HCT116 (cell line): ENCODE measurements around the gene CFAP57. TPM values are rescaled to one million over a fixed set of nuclear protein-coding genes. Genes with fewer than 3 reads are reported as not detected.

Experiments
- ATAC-seq: fragments of 200-7000 bp; cut with Tn5 transposase; 2 replicates; pipeline ENCODE4 v1.9.1; 2020; ENCODE audit warnings: mild to moderate bottlenecking, moderate library complexity
- BruUV-seq: library from RNA; stranded (reverse); fragments of 400-500 nt; replicated peaks from 2 replicates; lab custom pipeline; 2021; lab: Mats Ljungman, UMichigan
- CTCF ChIA-PET: fragments of 300-600 bp; sonication (Branson Sonifier 250); formaldehyde crosslinking; loops from one replicate; lab custom pipeline; 2021; ENCODE audit warnings: antibody characterized with exemption; lab: Charles Lee
- POLR2A ChIA-PET: fragments of 300-600, 350-600 bp; sonication (Branson Sonifier 250); formaldehyde crosslinking; loops from one replicate; lab custom pipeline; 2021; ENCODE audit warnings: antibody characterized with exemption; lab: Charles Lee
- RAD21 ChIA-PET, 2 experiments: fragments of 300-600 bp; sonication (Branson Sonifier 250); formaldehyde crosslinking; loops; one replicate each; lab custom pipeline; 2023; ENCODE audit warnings: low total read pairs in 2 of 2; ENCODE audit not compliant: uncharacterized antibody in 2 of 2, unreplicated experiment in 2 of 2, low non-redundant PET in 1 of 2; lab: Charles Lee
- DNase-seq: peaks from one replicate; pipeline ENCODE4 v3.0.0-alpha.2; 2010; ENCODE audit warnings: low read depth, low spot score
- H2AFZ ChIP-seq: fragments of 200-600 bp; shearing (Covaris generic), sonication (generic); 2 replicates; pipeline ENCODE4 v1.6.1; 2017; ENCODE audit warnings: low read depth, mixed run types, mixed read lengths, antibody characterized with exemption, low read length; ENCODE audit not compliant: poor library complexity, severe bottlenecking
- H3K27ac ChIP-seq: 2 replicates; pipeline ENCODE4 v1.5.1; 2012; ENCODE audit warnings: low read depth, low read length
- H3K27me3 ChIP-seq: fragments of 200-600 bp; sonication (generic); 2 replicates; pipeline ENCODE4 v1.6.1; 2016; ENCODE audit warnings: mixed run types, low read length, mixed read lengths; ENCODE audit not compliant: insufficient read depth
- H3K36me3 ChIP-seq, 2 experiments: fragments of 200-500 bp in 1 of 2; fragments of 200-600 bp in 1 of 2; sonication (Bioruptor generic) in 1 of 2; sonication (generic) in 1 of 2; 2 replicates each; pipeline versions ENCODE4 v1.5.1 to v1.6.1; 2014 to 2016; ENCODE audit warnings: low read length in 2 of 2, inconsistent platforms in 1 of 2, mixed read lengths in 1 of 2, mixed run types in 1 of 2; ENCODE audit not compliant: insufficient read depth in 2 of 2, control insufficient read depth in 1 of 2
- H3K4me1 ChIP-seq, 2 experiments: fragments of 200-600 bp in 1 of 2; sonication (generic) in 1 of 2; 2 replicates each; pipeline versions ENCODE4 v1.5.1 to v1.6.1; 2012 to 2017; ENCODE audit warnings: low read length in 2 of 2, inconsistent platforms in 1 of 2, mild to moderate bottlenecking in 1 of 2, mixed read lengths in 1 of 2, mixed run types in 1 of 2, moderate library complexity in 1 of 2; ENCODE audit not compliant: insufficient read depth in 2 of 2, control insufficient read depth in 1 of 2
- H3K4me2 ChIP-seq: fragments of 200-600 bp; sonication (generic); 2 replicates; pipeline ENCODE4 v1.6.1; 2017; ENCODE audit warnings: mixed run types, low read length, mixed read lengths
- H3K4me3 ChIP-seq, 2 experiments: fragments of 200-600 bp in 1 of 2; sonication (generic) in 1 of 2; replicated peaks in 1 of 2; 2 replicates each; pipeline ENCODE4 v1.5.1; 2011 to 2016; ENCODE audit warnings: low read length in 2 of 2, control low read depth in 1 of 2, low read depth in 1 of 2, mild to moderate bottlenecking in 1 of 2, mixed read lengths in 1 of 2, mixed run types in 1 of 2
- H3K79me2 ChIP-seq: fragments of 200-600 bp; sonication (generic); 2 replicates; pipeline ENCODE4 v1.6.1; 2017; ENCODE audit warnings: mild to moderate bottlenecking, mixed run types, low read length, moderate library complexity, mixed read lengths; ENCODE audit not compliant: insufficient read depth
- H3K9ac ChIP-seq: fragments of 200-600 bp; sonication (generic); 2 replicates; pipeline ENCODE4 v1.6.1; 2016; ENCODE audit warnings: low read length, mixed read lengths
- H3K9me2 ChIP-seq: fragments of 200-600 bp; sonication (generic), shearing (Covaris generic); 2 replicates; pipeline ENCODE4 v1.6.1; 2017; ENCODE audit warnings: mixed run types, mild to moderate bottlenecking, moderate library complexity; ENCODE audit not compliant: insufficient read depth
- H3K9me3 ChIP-seq, 2 experiments: fragments of 200-500 bp in 1 of 2; fragments of 200-600 bp in 1 of 2; sonication (Bioruptor generic) in 1 of 2; sonication (generic) in 1 of 2; 2 replicates each; pipeline ENCODE4 v1.6.1; 2014 to 2017; ENCODE audit warnings: low read length in 2 of 2, mixed read lengths in 2 of 2, inconsistent platforms in 1 of 2, low read depth in 1 of 2, mild to moderate bottlenecking in 1 of 2, mixed run types in 1 of 2, moderate library complexity in 1 of 2; ENCODE audit not compliant: control insufficient read depth in 1 of 2, insufficient read depth in 1 of 2
- H4K20me1 ChIP-seq: fragments of 200-600 bp; sonication (generic), shearing (Covaris generic); 2 replicates; pipeline ENCODE4 v1.6.1; 2017; ENCODE audit warnings: mixed run types, mild to moderate bottlenecking, moderate library complexity; ENCODE audit not compliant: insufficient read depth
- CBX3 ChIP-seq: IDR thresholded peaks from 2 replicates; pipeline ENCODE4 v1.6.1; 2012; ENCODE audit warnings: low read depth
- CEBPB ChIP-seq: IDR thresholded peaks from 2 replicates; pipeline ENCODE4 v1.6.1; 2012; ENCODE audit warnings: low read depth
- EGR1 ChIP-seq: IDR thresholded peaks from 2 replicates; pipeline ENCODE4 v1.6.1; 2012; ENCODE audit warnings: low read depth
- ELF1 ChIP-seq: IDR thresholded peaks from 2 replicates; pipeline ENCODE4 v1.6.1; 2012; ENCODE audit warnings: low read depth, borderline replicate concordance
- EZH2phosphoT487 ChIP-seq: fragments of 200-600 bp; IDR thresholded peaks from 2 replicates; pipeline ENCODE4 v1.6.1; 2018; ENCODE audit warnings: antibody characterized with exemption, borderline replicate concordance
- FOSL1 ChIP-seq: IDR thresholded peaks from 2 replicates; pipeline ENCODE4 v1.6.1; 2012; ENCODE audit warnings: low read depth
- JUND ChIP-seq: IDR thresholded peaks from 2 replicates; pipeline ENCODE4 v1.6.1; 2012
- MAX ChIP-seq: IDR thresholded peaks from 2 replicates; pipeline ENCODE4 v1.6.1; 2012
- POLR2A ChIP-seq: IDR thresholded peaks from 2 replicates; pipeline ENCODE4 v1.7.0; 2011; ENCODE audit warnings: borderline replicate concordance; ENCODE audit not compliant: insufficient read depth, insufficient read length; ENCODE audit errors: extremely low read depth
- RAD21 ChIP-seq: IDR thresholded peaks from 2 replicates; pipeline ENCODE4 v1.6.1; 2012; ENCODE audit warnings: low read depth, mild to moderate bottlenecking
- SP1 ChIP-seq: IDR thresholded peaks from 2 replicates; pipeline ENCODE4 v1.6.1; 2012; ENCODE audit warnings: low read depth
- SRF ChIP-seq: IDR thresholded peaks from 2 replicates; pipeline ENCODE4 v1.6.1; 2012; ENCODE audit warnings: low read depth
- TCF7L2 ChIP-seq: IDR thresholded peaks from 2 replicates; pipeline ENCODE4 v1.7.0; 2011; ENCODE audit warnings: borderline replicate concordance, inconsistent platforms; ENCODE audit not compliant: insufficient read depth, insufficient read length; ENCODE audit errors: extremely low read depth
- YY1 ChIP-seq: IDR thresholded peaks from 2 replicates; pipeline ENCODE4 v1.6.1; 2011; ENCODE audit warnings: low read length, low read depth, moderate library complexity, mild to moderate bottlenecking; ENCODE audit not compliant: insufficient replicate concordance; ENCODE audit errors: extremely low read depth
- ZBTB33 ChIP-seq: IDR thresholded peaks from 2 replicates; pipeline ENCODE4 v1.6.1; 2011; ENCODE audit warnings: mild to moderate bottlenecking, low read length, moderate library complexity; ENCODE audit not compliant: insufficient replicate concordance; ENCODE audit errors: extremely low read depth
- ZFX ChIP-seq: fragments of 450-650 bp; IDR thresholded peaks from 2 replicates; pipeline ENCODE4 v1.6.1; 2017
- ZNF274 ChIP-seq: fragments of 200-500 bp; sonication (Bioruptor generic); IDR thresholded peaks from 2 replicates; pipeline ENCODE4 v1.6.1; 2014; ENCODE audit warnings: mild to moderate bottlenecking, low read depth, low read length, inconsistent platforms
- intact Hi-C: fragments of 100-400 bp; cut with micrococcal nuclease; formaldehyde crosslinking; loops from 2 replicates; pipeline ENCODE4 v1.10.0; 2022
- total RNA-seq: library from RNA; stranded (reverse); gene quantifications from one replicate; pipeline ENCODE4 v1.2.1, GENCODE V29; 2021; ENCODE audit not compliant: unreplicated experiment
- TF ChIP-seq, protein P1 (sequence below), 3 experiments: fragments of 200-600 bp in 1 of 3; sonication (generic) in 1 of 3; IDR thresholded peaks in 2 of 3; conservative IDR thresholded peaks in 1 of 3; 2 replicates each; pipeline ENCODE4 v1.5.1; 2012 to 2017; ENCODE audit warnings: low read depth in 2 of 3, low read length in 2 of 3, antibody characterized with exemption in 1 of 3, borderline replicate concordance in 1 of 3, control low read depth in 1 of 3, mild to moderate bottlenecking in 1 of 3, mixed read lengths in 1 of 3, mixed run types in 1 of 3, moderate library complexity in 1 of 3; ENCODE audit not compliant: insufficient read depth in 1 of 3
- TF ChIP-seq, protein P2 (sequence below): IDR thresholded peaks from 2 replicates; pipeline ENCODE4 v1.6.1; 2012; ENCODE audit warnings: low read depth

The CFAP57 gene
- total RNA-seq, 1 experiment from 2014 or later, result 0.49 TPM

GRCh38 chr1:43279161-43279560, 107.0 kb downstream of the CFAP57 start:
- BruUV-seq, result no TSS peak
- Histone ChIP-seq H3K79me2 (no peaks in the 10 kb centered on the region), H4K20me1 (no peaks in the 10 kb centered on the region), H3K4me3 (no peak overlapping the region), H3K9me2 (no peaks in the 10 kb centered on the region), H3K36me3 (0 out of 4 replicates have a peak, but pooled peaks cover 0 to 2% of the 10 kb centered on the region in 2 experiments), H3K4me2 (no peak overlapping the region), H3K9ac (no peak overlapping the region), H3K4me1 (peaks cover 0 to 10% of the 10 kb centered on the region in 2 experiments; a peak in 2 of 4 replicates), H2AFZ (no peak overlapping the region), H3K27me3 (no peaks in the 10 kb centered on the region), H3K9me3 (no peaks in the 10 kb centered on the region)
- ATAC-seq (no peak), DNase-seq (no peak)
- POLR2A ChIA-PET, result no interaction called here
- intact Hi-C loops, result no loop called here
- RAD21 ChIA-PET, result no interaction called here
- no peak for TF ChIP-seq EGR1
- TF ChIP-seq MAX, result no peak
- TF ChIP-seq YY1, result no peak
- no peak for TF ChIP-seq ZFX
- no peak for TF ChIP-seq CEBPB
- TF ChIP-seq SP1, result no peak
- no peak for TF ChIP-seq ZBTB33
- TF ChIP-seq SRF, result no peak
- TF ChIP-seq, protein P1, sequence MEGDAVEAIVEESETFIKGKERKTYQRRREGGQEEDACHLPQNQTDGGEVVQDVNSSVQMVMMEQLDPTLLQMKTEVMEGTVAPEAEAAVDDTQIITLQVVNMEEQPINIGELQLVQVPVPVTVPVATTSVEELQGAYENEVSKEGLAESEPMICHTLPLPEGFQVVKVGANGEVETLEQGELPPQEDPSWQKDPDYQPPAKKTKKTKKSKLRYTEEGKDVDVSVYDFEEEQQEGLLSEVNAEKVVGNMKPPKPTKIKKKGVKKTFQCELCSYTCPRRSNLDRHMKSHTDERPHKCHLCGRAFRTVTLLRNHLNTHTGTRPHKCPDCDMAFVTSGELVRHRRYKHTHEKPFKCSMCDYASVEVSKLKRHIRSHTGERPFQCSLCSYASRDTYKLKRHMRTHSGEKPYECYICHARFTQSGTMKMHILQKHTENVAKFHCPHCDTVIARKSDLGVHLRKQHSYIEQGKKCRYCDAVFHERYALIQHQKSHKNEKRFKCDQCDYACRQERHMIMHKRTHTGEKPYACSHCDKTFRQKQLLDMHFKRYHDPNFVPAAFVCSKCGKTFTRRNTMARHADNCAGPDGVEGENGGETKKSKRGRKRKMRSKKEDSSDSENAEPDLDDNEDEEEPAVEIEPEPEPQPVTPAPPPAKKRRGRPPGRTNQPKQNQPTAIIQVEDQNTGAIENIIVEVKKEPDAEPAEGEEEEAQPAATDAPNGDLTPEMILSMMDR (IDR thresholded peaks at IDR 0.05 in 2 of 3, conservative IDR thresholded peaks at IDR 0.05 in 1 of 3; ENCODE audit: borderline replicate concordance in 1 of 3, insufficient read depth in 1 of 3, low read depth in 2 of 3, low read length in 2 of 3), result no peak
- no peak for TF ChIP-seq RAD21
- TF ChIP-seq, protein P2, sequence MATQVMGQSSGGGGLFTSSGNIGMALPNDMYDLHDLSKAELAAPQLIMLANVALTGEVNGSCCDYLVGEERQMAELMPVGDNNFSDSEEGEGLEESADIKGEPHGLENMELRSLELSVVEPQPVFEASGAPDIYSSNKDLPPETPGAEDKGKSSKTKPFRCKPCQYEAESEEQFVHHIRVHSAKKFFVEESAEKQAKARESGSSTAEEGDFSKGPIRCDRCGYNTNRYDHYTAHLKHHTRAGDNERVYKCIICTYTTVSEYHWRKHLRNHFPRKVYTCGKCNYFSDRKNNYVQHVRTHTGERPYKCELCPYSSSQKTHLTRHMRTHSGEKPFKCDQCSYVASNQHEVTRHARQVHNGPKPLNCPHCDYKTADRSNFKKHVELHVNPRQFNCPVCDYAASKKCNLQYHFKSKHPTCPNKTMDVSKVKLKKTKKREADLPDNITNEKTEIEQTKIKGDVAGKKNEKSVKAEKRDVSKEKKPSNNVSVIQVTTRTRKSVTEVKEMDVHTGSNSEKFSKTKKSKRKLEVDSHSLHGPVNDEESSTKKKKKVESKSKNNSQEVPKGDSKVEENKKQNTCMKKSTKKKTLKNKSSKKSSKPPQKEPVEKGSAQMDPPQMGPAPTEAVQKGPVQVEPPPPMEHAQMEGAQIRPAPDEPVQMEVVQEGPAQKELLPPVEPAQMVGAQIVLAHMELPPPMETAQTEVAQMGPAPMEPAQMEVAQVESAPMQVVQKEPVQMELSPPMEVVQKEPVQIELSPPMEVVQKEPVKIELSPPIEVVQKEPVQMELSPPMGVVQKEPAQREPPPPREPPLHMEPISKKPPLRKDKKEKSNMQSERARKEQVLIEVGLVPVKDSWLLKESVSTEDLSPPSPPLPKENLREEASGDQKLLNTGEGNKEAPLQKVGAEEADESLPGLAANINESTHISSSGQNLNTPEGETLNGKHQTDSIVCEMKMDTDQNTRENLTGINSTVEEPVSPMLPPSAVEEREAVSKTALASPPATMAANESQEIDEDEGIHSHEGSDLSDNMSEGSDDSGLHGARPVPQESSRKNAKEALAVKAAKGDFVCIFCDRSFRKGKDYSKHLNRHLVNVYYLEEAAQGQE, result no peak
- TF ChIP-seq FOSL1, result no peak
- no peak for TF ChIP-seq POLR2A
- no peak for TF ChIP-seq TCF7L2
- TF ChIP-seq ELF1, result no peak
- no peak for TF ChIP-seq CBX3
- TF ChIP-seq EZH2phosphoT487, result no peak
- no peak for TF ChIP-seq JUND
- TF ChIP-seq ZNF274, result no peak
- TF ChIP-seq, all 23 proteins: peak for 0
- CTCF ChIA-PET, result no interaction called here
- no peak overlapping the region for H3K27ac ChIP-seq
